Anterior cingulate cortex (tissue), 58 donors: Measurements from ENCODE around the gene ASAP2.
"Not testable (repeated sequence)": the region's sequence is repeated elsewhere in the genome, so short reads cannot be mapped to it uniquely, and the experiment has no call there.

Experiments used
- DNase-seq, 58 donors: peaks; one replicate each; lab custom pipeline; 2025; lab: John Stamatoyannopoulos, UW

ASAP2 gene

DNA sequence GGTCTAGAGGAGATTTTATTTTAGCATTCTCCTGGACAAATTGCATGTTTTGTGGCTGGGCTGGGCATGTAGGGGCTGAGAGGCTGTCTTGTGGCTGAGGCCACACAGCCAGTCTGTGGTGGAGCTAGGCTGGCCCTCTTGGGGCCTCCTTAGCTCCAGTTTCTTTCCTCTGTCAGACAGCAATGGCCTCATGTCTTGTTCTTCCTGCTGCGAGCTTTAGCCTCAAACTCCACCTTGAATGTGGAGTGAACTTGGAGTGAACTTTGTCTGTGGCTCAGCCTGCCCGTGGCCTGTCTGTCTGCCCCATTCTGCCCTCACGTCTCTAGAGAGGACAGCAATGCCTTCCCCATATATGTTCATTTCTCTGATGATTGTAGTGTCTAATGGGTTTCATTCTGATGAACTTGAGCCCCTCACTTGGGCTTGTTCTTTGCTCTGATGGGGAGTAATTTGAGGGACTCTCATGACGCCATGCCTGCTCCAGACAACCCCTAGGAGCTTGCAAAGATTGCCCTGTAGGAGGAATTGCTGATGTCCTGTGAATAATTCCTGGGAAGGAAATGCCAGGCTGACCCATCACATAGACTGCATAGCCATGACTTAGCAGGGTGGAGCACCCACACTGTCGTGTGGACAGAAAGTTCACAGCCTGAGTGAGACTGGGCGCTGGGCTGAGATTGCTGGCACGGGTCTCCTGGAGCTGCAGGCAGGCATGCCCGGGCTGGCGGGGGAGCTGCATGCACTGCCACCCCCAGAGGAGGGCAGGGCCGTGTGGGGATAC lies 42.6 kb downstream of the ASAP2 start:
- DNase-seq = no peak

DNA sequence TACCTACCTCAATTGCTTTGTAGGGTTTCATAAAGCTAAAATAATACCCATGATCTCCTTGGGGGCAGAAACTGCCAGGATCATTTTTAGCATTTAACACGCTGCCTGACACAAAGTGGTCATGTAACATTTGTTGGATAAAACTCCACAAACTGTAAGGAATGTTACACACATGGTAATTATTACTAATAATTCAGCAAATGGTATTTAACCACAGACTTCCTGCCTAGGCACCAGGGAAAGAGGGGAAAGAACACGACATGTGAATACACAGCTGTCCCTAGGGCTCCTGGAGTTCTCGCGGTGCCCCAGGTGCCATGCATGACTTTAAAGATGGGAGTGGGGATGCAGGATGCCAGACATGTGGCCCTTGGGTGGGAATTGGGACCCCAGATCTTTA lies 43.5 kb downstream of the ASAP2 start:
- DNase-seq = no peak

DNA sequence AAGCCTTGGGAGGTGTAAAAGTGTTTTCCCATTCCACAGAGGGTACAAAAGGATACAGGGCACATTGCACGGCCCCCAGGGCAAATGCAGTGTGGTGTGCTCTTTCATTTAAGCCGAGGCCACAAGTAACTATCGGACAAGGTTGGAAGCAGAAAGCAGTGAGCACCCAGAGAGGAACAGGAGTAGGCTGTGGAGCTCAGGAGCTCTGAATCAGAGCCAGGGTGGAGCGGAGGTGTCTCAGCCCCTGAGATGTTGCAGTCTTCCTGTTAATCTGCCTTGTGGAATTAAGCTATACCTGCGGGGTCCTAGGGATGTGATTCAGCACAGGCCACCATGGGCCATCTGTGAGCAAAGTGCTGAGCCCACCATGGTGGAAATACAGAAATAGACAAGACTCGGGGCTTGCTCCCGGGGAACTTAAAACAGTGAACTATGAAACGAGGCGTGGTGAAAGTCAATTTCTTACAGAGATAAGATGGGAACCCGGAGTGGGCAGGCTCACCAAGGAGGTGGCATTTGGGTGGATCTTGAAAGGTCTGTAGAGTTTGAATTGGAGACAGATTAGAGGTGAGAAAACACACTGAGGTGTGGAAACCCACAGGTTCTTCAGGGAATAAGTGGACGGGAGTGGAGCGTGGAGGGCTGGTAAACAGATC lies 44.0 kb downstream of the ASAP2 start:
- DNase-seq = no peak

DNA sequence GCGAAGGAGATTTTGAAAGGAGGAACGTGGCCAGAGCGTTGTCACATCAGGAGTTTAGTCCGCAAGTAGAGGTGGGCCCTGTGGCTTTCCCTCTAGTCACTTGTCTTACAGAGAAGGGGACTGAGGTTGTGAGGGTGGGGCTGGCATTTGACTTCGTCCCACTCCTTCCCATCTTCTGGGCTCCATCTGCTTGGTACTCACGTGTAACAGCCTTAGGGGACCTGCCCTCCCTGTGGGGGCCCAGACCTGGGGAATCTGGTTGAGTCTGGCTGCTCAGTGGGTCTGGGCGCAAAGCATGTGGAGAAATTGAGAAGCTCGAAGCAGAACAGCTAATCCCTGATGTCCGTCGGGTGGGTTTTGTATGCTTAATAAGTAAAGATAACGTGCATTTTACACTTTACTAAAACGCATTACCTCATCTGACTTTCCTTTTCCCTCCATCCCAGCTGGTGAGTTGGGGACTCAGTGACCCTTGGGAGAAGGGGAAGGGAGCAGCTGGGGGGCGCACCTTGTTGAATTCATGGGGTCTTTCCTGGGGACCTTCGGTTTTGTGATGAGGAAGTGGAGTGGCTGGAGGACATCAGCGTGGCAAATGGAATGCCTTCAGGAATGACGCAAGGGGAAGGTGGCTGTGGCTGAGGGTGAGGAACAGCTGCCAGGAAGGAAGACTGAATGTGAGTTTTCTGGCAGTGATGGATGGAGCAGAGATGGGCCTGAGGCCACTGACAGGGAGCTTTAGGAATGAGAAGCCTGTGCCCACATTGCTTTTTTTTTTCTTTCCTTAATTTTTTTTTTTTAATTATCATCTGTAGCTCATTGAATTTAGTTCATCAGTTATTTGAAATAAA lies 44.8 kb downstream of the ASAP2 start:
- no peak for DNase-seq

DNA sequence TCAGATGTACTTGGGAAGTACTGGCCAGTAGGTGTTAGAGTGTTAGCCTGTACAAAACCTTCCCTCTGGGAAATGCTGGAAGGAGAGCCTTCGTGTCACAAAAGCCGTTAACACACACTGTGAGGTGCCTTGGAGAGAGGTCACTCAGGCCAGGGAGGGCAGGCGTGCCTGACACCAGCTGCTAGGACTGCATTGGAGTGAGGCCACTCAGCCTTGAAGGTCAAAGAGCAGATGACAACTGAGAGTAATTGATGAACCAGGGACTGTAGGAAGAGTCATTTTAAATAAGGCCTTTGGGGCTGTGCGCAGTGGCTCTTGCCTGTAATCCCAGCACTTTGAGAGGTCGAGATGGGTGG lies 45.4 kb downstream of the ASAP2 start:
- no peak for DNase-seq

DNA sequence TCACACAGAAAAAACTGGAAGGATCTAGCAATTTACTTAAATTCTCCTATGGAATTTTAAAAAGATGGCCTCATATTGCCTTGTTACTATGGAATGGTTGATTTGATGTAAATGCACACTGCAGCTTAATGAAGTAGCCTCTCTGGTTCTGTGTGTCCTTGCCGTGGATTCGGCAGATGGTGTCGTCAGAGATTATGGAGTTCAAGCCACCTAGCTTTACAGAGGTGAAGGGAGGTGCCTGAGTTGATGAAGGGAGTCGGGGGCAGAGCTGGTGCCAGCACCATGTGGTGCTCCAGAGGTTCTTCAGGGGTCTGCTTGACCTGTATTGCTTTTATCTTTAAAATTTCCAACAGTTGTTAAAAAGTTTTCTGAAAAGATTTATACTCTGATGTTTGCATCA lies 48.8 kb downstream of the ASAP2 start:
- DNase-seq = no peak

DNA sequence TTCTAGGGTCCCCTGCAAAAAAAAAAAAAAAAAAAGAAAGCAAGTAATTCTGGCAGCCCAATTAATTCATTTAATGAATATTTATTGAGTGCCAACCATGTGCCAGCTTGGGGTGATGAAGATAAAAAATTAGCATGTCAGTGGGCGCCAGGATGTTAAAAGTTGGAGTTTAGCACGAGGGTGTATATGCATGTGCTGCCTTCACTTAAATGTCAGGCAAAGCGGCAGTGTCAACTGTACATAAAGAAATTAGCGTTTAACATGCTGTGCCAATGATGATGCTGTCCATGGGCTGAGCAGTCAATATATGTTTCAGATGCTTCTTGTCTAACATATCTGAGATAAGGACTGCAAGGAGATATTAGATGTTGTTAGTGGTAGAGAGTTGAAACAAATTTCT lies 49.5 kb downstream of the ASAP2 start:
- DNase-seq = no peak

DNA sequence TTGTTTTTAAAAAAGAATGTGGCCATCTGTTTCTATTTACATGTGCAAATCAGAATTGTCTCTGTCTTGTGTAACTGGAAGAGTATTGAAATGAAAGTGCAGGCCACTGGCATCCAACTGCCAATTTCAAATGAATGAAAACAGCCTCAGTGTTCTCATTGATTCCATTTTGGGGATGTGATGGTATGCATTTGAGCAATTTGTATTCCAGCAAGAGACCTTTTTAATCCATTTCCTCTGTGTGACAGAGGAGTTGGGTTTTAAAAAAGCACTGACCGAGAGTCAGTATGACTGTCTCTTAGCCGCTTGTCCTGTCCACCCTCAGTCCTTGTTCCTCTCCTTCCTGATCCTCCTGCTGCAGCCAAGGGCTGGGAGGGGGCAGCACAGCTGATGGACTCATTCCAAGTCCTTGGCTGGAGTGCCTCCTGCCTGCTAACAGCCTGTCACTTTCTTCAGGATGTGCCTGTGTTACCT lies 50.0 kb downstream of the ASAP2 start:
- peak in 13 of 58 donors; percentile 9 to 71 (median 32) for DNase-seq

DNA sequence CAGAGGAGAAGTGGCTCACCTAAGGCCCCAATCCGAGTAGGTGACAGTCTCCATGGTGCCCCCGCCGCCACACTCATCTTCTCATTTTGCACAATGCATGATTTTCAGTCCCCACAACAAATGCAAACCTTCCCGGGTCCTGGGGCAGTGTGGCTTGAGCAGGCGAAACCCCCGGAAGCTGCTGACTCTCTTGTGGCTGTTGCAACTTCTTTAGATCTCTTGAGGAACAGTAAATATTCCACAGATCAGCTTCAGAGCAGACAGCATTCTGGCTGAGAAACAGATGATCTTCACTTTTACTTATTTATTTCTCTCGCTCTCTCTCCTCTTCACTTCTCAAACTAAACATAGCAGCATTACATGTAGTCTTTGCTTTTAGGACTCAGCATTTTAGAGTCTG lies 51.9 kb downstream of the ASAP2 start:
- no peak for DNase-seq

DNA sequence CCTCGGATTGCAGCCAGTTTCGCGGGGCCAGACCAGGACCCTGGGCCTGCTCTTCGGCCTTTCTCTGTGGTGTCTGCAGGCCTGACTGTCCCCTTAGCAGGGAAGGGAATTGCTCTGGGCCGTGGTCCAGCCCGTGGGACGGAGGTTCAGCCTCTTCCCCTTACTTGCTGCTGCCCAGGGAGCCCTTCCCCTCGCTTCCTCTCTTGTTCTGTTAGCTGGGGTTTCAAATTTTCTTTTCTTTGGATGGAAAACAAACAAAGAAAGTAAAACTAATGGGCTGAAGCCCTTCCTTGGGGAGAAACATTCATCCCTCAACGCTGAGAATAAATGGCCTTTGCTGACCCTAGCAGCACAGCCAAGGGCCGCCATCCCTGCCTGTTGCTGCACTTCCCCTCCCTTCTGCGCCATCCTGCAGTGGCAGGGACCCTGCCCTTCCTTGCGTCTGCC lies 52.4 kb downstream of the ASAP2 start:
- peak in 19 of 58 donors; percentile 22 to 62 (median 33) for DNase-seq

DNA sequence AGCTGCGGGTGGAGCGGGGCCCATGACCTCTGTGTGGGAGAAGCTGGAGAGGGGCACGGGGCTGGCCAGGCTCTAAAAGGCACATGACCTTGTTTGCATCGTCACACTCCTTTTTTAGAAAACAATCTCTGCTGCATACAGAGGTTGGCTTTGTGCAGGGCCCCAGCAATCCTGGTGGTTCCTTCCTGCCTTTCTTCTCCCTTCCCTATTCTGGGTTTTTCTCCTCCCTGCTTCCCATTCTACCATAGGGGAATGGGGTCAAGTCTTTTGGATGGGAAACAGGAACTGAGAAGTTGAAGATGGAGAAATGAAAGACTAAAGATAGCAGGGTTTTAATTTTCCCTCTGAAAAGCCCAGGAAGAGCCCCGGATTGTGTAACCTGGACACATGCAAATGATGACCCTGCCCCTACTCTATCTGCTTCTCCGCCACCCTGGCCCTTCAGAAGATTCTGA lies 53.9 kb downstream of the ASAP2 start:
- peak in 9 of 58 donors; percentile 10 to 55 (median 39) for DNase-seq

DNA sequence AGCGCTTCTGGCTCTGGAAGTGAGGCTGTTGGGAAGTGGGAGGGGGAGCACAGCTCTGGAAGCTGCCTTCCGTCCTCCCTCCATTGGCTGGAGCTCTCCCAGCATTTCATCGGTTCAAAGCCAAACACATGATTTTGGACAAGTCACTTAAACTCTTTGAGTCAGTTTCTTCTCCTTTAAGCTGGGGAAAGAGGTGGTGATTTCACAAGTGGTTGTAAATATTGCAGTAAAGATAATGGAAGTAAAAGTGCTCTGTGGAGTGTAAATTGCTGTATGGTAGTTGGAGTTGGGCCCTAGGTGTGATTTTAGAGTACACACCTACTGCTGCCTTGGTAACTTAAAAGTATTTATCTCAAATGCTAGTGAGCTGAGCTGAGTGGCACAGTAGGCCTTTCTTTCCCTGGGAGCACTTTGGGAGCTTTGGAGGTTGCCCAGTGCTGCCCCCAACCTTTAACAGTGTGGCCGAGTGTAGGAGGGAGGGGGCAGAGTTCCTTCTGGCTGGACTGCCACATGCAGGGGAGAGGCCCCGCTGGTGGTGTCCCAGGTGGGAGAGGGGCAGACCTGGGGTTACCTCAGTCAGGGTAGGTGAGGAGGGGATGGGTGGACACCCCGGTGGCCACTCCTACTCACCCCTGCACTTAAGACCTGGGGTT lies 54.7 kb downstream of the ASAP2 start:
- DNase-seq = peak in 15 of 58 donors; percentile 10 to 60 (median 37)

DNA sequence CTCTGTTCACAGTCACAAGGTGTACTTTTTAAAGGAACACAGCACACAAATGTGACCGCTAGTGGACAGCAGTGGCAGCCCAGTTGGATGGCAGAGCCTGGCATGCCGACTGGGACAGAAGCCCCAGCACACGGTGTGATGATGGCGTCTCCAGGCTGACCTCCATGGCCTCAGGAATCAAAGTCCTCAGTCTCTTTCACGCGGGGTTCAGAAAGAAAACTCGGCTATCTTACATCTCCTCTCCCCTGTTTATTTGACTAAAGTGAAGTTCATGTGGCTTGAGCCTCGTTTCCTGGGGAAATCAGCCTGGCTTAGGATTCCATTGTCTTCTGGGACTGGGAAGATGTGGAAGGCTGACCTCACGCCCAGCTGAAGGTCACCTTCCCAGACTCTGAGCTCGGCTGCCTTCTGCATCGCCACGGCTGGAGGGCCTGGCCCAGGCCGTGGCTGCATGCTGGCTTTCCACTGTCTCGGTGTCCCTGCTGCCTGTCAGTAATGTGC lies 56.1 kb downstream of the ASAP2 start:
- DNase-seq = peak in 3 of 58 donors; percentile 41 to 45 (median 44)

DNA sequence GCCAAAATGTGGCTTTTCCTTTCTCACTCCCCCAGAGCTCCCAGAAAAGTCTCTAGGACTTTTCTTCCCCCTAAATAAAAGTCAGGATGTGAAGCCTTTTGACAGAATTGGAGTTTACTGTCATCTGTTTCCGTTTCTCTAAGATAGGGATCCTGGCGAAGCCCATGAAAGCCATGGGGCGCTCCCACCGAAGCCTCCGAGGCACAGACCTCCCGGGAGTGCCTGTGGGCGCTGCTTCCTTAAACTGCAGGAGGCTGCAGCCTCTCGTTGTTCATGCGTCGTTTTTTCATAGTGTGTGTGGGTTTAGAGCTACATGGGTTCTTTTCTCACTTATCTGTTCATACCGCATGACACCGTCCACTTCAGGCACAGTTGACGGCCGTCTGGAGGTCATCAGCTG lies 56.8 kb downstream of the ASAP2 start:
- no peak for DNase-seq

DNA sequence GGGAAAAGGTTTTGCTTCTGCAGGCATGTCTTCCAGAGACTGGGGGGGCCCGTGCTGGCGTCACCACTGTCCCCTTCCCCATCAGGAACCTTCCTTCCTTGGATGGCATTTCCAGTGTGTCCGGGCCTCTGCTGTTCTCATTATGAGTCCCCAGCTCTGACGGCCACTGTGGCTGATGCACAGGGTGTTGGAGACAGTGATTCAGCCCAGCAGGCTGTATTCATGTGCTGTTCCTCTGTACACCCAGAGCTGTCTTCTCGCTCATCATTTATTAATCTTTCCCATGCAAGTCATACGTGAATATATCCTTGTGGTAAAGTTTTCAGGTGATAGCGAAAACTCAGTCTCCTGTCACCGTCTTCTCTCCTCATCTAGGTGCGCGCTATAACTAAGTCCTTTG lies 57.7 kb downstream of the ASAP2 start:
- no peak for DNase-seq

DNA sequence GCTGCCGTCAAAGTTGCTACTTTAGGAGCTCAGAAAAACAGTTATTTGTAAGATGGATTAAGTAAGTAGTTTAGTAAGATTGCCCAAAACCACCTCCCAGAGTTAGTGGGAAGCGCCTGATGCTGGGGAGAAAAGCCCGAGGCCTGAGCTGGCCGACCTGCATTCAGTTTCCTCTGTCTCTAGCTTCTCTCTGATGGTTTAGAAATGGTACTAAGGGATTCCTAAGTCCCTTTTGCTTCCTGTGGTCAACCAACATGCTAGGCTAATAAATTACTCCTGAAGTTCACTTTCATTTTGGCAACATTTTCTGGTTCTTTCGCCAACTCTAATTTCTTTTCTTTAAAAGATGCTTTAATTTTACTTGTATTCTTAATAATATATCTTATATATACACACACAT lies 60.1 kb downstream of the ASAP2 start:
- no peak for DNase-seq

DNA sequence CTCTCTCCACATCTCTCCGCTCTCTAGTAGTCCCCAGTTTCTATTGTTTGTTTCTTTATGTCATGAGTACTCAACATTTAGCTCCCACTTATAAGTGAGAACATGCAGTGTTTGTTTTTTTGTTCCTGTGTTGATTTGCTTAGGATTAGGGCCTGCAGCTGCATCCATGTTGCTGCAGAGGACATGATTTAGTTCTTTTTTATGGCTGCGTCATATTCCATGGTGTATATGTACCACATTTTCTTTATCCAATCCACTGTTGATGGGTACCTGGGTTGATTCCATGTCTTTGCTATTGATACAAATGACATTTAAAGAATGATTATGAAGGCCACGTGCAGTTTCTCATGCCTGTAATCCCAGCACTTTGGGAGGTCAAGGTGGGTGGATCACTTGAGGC lies 60.7 kb downstream of the ASAP2 start:
- DNase-seq = not testable (repeated sequence)

DNA sequence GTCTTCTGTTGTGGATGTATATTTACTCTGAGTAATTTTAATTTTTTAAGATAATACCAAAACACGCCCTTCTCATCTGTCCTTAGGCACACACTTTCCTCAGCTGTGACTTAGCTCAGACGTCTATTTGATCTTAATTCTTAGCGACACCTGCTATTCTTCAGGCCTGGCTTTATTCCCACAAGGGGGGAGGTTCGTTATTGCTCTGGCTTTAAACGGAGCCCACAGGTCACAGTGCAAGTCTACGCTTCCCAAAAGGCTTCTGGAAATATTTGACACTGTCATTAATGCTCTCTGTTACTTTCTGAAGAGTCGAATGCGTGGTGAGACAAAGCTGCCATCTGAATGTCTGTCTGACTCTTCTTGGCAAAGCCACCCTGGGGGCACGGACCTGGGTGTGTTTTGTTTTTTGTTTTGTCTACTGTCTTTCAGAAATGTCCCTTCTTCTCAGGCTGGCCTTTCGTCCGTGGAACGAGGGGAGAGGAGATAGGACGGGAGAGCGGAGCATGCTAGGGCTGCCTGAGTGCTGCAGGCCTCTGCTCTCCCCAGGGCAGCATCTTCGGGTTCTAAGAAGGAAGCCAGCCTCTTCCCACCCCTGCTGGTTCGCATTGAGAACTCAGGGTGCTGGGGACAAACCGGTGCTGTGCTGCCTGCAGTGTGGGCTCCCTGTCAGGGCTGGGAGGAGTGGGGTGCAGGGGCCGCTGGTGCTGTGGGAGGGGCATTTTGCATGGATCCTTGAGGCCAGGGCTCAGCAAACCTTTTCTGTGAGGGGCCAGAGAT lies 61.9 kb downstream of the ASAP2 start:
- no peak for DNase-seq

DNA sequence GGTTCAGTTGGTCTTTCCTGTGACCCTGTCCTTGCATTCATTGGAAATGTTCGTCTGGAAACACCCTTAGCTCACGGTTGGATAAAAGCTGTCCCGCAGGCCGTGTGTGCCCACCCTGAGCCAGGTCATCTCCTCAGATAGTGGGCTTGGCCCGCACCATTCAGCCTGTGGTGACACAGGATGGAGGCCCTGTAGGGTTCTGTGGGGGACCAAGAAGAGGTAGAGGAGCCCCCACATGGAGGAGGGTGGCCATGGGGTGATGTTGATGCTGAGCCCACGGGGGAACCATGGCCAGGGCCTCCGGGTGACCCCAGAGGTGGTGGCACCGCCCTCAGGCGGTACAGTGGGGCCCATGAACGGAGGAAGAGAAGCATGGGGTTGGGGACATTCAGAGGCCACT lies 62.7 kb downstream of the ASAP2 start:
- no peak for DNase-seq
